Measurements from ENCODE around the gene TMPO.
"Not testable (repeated sequence)": the region's sequence is repeated elsewhere in the genome, so short reads cannot be mapped to it uniquely, and the experiment has no call there.

The TMPO gene

GRCh38 chr12:98594050-98594835, 78.9 kb downstream of the TMPO start:
- in situ Hi-C loops (cut with HindIII; ENCODE audit: low pct_unique_long_range_greater_than_20kb, low sequenced_read_pairs): no loop called here
- TF ChIP-seq JUND (IDR thresholded peaks at IDR 0.05; ENCODE audit: low read depth): no peak
- DNase-seq (ENCODE audit: low read depth in 1 of 2, low spot score in 1 of 2): peak in 1 of 2 experiments; percentile 49

GRCh38 chr12:98595243-98595988, 80.0 kb downstream of the TMPO start:
- in situ Hi-C loops (cut with HindIII; ENCODE audit: low pct_unique_long_range_greater_than_20kb, low sequenced_read_pairs): no loop called here
- TF ChIP-seq JUND (IDR thresholded peaks at IDR 0.05; ENCODE audit: low read depth): no peak
- no peak for DNase-seq (ENCODE audit: low read depth in 1 of 2, low spot score in 1 of 2)

GRCh38 chr12:98597313-98597712, 81.9 kb downstream of the TMPO start:
- in situ Hi-C loops (cut with HindIII; ENCODE audit: low pct_unique_long_range_greater_than_20kb, low sequenced_read_pairs); DNase-seq (ENCODE audit: low read depth in 1 of 2, low spot score in 1 of 2): not testable (repeated sequence)

All from T47D (cell line).